SJSA1 (cell line): ENCODE results near the gene PRR36. TPM values are rescaled to one million over a fixed set of nuclear protein-coding genes. Genes with fewer than 3 reads are reported as not detected.
A peak's percentile ranks its signal among the peaks of the same experiment; 100 is the strongest.

Experiments used
- DNase-seq, 2 experiments: peaks; one replicate each; pipeline ENCODE4 v3.0.0-alpha.2; 2015 to 2020; ENCODE audit warnings: low spot score in 2 of 2, low read depth in 1 of 2
- H3K27ac ChIP-seq: fragments of 250-450 bp; sonication (Bioruptor Pico); 2 replicates; pipeline ENCODE4 v1.5.1; 2020; ENCODE audit warnings: mild to moderate bottlenecking, moderate library complexity
- H3K27me3 ChIP-seq: fragments of 250-450 bp; sonication (Bioruptor Pico); replicated peaks from 2 replicates; pipeline ENCODE4 v1.5.1; 2020; ENCODE audit warnings: mild to moderate bottlenecking, moderate library complexity
- H3K36me3 ChIP-seq: fragments of 250-450 bp; sonication (Bioruptor Pico); 2 replicates; pipeline ENCODE4 v1.5.1; 2020; ENCODE audit warnings: mild to moderate bottlenecking
- H3K4me1 ChIP-seq: fragments of 250-450 bp; sonication (Bioruptor Pico); replicated peaks from 2 replicates; pipeline ENCODE4 v1.6.1; 2021; ENCODE audit warnings: mild to moderate bottlenecking
- H3K4me3 ChIP-seq: fragments of 250-450 bp; sonication (Bioruptor Pico); 2 replicates; pipeline ENCODE4 v1.5.1; 2020; ENCODE audit warnings: mild to moderate bottlenecking
- H3K9me3 ChIP-seq: fragments of 250-450 bp; sonication (Bioruptor Pico); replicated peaks from 2 replicates; pipeline ENCODE4 v1.5.1; 2020; ENCODE audit warnings: mild to moderate bottlenecking
- total RNA-seq: library from RNA; depleted of rRNA; stranded (reverse); fragments of >200 nt; shearing (Covaris generic); gene quantifications from 2 replicates; pipeline ENCODE4 v1.2.3, GENCODE V29; 2014

Gene PRR36
- total RNA-seq, 1 experiment from 2014 or later, result not detected

DNA sequence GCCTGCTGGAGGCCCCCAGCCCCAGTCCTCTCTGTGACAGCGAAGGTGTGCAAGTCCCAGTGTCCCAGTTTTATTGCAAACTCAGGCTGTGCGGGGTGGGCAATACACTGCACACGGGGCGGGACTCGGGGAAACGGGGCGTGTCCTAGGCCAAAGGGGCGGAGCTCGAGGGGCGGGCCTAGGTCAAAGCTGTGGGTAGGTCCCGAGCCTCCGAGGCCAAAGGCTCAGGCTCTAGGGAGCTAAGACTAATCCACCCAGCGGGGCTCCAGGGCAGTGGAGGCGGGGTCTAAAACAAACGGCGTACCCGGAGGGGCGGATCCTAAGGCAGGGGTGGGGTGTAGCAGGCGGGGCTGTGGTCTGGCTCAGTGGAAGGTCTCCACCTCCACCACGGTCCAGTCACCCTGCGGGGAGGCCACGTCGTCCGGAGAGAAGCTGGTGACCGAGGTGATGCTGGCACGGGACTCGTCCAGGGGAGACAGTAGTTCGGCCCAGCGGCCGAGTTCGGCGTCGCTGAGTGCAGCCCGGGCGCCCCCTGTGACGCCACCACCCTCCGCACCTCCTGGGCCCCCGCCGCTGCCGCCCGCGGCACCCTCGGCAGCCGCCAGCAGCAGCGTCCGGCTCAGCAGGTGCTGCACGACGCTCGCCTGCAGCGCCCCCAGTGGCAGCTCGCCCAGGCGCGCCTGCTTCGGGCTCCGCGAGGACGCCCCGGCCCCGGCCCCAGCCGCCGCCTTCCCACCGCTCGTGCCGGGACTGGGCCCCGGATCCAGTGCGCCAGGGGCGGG, 5.3 kb downstream of the PRR36 start:
- Histone ChIP-seq H3K4me1 (peaks cover 28% of the 10 kb centered on the region), H3K27ac (no peak overlapping the region), H3K27me3 (peaks cover 19% of the 10 kb centered on the region), H3K9me3 (no peaks in the 10 kb centered on the region; the same call in 1 of the 2 replicates), H3K36me3 (no peaks in the 10 kb centered on the region), H3K4me3 (peak overlapping the region; percentile 29)
- peak; percentile 67 to 75 for DNase-seq

DNA sequence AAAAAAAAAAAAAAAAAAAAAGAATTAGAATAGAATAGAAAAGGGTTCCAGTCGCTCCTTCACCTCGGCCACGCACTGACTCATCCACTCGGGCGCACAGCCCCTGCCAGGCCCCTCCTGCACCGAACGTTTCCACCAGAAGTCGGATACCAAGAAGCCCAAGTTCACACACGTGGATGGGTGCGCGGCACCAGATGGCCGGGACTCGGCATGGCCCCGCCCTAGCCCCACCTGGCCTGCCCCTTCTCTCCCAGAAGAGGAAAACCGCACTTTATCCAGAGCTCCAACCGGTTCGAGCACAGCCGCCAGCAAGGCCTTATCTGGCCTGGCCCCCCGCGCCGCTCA, 5.9 kb downstream of the PRR36 start:
- DNase-seq, result peak in 1 of 2 experiments; percentile 45
- Histone ChIP-seq H3K36me3 (0 out of 2 replicates have a peak, but pooled peaks cover 2% of the 10 kb centered on the region), H3K9me3 (no peaks in the 10 kb centered on the region; the same call in 1 of the 2 replicates), H3K27ac (no peak overlapping the region), H3K4me1 (peaks cover 28% of the 10 kb centered on the region), H3K4me3 (no peak overlapping the region), H3K27me3 (peaks cover 15% of the 10 kb centered on the region)

DNA sequence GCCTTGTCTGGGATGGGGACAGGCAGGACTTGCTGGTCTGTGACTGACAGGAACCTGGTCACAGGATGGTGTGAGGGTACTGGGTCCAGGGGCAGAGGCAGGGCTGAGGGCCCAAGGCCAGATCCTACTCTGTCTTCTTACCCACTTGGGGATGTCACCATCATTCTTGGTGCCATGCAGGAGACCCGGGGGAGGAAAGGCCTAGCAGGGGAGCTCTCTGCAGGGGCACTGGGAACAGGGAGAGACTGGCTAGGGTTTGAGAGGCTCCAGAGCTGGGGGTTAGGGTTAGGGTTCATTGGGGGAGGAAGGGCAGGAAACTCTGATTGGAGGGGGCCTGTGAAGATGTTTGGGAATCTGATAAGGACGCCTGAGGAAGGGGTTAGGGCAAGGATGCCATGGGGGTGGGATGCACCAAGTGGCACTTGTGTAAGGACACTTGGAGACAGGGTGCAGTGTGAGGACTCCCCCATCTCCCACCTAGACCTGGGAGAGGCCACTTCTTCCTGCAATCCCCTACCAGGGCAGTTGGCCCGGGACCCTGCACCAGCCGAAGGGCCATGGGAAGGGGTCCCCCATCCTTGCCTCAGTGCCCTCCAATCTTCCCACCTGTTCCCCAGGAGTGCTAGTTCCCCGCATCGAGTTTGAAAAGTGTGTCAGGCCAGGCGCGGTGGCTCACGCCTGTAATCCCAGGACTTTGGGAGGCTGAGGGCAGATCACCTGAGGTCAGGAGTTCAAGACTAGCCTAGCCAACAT, 6.9 kb downstream of the PRR36 start:
- Histone ChIP-seq H3K27ac (no peak overlapping the region), H3K4me3 (no peak overlapping the region), H3K36me3 (0 out of 2 replicates have a peak, but pooled peaks cover 2% of the 10 kb centered on the region), H3K4me1 (peaks cover 25% of the 10 kb centered on the region), H3K27me3 (peaks cover 5% of the 10 kb centered on the region; the same call in 1 of the 2 replicates), H3K9me3 (no peaks in the 10 kb centered on the region; the same call in 1 of the 2 replicates)
- DNase-seq, result no peak

DNA sequence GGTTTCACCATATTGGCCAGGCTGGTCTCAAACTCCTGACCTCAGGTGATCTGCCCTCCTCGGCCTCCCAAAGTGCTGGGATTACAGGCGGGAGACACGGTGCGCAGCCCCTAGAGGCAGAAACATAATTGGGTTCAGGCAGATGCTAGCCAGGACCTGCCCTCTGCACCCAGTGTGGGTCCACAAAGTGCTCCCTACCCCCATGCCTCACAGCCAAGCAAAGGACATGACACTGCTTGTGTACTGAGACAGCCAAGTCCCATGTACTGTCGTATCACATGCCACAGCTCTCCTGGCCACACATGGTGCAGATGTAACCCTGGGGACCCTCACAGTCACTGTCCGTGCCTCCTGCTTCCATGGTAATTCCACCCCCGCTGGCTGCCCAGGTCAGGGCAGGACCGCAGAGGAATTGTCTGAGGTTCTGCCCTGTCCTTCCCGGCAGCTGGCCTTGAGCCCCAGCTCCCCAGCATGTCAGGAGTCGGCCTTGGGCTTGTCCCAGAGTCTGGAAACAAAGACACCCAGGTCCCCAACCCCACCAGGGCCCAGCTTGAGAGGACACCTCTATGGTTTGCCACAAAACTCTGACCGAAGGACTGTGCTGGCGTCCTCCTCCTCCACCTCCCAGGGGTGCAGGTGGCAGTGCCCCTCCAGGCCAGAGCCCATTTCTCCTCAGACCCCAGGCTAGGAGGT, 7.6 kb downstream of the PRR36 start:
- no peak for DNase-seq
- H3K27ac ChIP-seq, result no peak overlapping the region
- H3K27me3 ChIP-seq, result peaks cover 4% of the 10 kb centered on the region; the same call in 1 of the 2 replicates
- no peaks in the 10 kb centered on the region; the same call in 1 of the 2 replicates for H3K9me3 ChIP-seq
- no peak overlapping the region for H3K4me3 ChIP-seq
- H3K36me3 ChIP-seq, result 0 out of 2 replicates have a peak, but pooled peaks cover 2% of the 10 kb centered on the region
- H3K4me1 ChIP-seq, result peaks cover 18% of the 10 kb centered on the region

DNA sequence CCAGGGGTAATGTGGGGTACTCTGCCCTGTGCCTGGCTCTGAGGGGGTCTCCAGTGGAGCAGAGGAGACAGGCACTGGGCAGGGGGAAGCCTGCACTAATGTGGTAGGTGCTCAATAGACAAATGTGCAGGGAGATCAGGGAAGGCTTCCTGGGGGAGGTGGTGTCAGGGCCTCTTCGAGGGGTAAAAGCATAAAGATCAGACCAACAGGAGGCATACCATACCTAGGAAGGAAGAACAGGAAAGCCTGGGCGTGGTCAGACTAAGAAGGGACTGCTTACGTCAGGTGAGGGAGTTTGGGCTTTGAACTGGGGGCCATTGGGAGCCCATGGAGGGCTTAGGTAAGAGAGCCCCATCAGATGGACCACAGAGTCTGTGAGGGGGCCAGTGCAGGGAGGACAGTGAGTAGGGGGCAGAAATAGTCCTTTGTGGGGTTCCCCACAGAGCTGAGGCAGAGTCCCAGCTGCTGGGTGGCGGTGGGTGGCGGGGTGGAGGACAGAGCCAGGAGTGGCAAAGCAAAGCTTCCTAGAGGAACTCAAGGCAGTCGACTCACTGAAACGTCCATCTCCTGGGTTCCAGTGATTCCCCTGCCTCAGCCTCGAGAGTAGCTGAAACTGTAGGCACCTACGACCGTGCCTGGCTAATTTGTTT, 8.8 kb downstream of the PRR36 start:
- no peak for DNase-seq
- H3K27me3 ChIP-seq, result peaks cover 4% of the 10 kb centered on the region; the same call in 1 of the 2 replicates
- H3K9me3 ChIP-seq, result no peaks in the 10 kb centered on the region; the same call in 1 of the 2 replicates
- H3K4me1 ChIP-seq, result peaks cover 17% of the 10 kb centered on the region
- no peak overlapping the region for H3K27ac ChIP-seq
- no peak overlapping the region for H3K4me3 ChIP-seq
- 0 out of 2 replicates have a peak, but pooled peaks cover 2% of the 10 kb centered on the region for H3K36me3 ChIP-seq

DNA sequence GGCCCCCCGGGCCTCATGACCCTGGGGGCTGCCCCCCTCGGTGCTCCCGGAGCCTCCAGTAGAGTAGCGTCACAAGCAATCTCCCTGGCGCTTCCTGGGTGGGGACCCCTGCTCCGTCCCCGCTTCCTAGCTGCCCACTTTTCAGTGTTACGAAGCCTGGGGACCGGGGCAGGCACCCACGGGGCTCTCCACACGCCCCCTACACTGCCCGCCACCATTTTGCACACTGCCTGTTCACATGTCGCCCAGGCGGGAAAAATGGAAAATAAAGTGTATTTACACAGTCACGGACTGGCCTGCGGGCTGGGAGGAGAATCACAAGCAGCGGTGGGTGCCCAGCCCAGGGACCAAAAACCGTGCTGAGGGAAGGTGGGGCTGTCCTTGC, 9.5 kb downstream of the PRR36 start:
- DNase-seq, result no peak
- Histone ChIP-seq H3K9me3 (no peaks in the 10 kb centered on the region; the same call in 1 of the 2 replicates), H3K27ac (no peak overlapping the region), H3K36me3 (0 out of 2 replicates have a peak, but pooled peaks cover 2% of the 10 kb centered on the region), H3K27me3 (peaks cover 4% of the 10 kb centered on the region; the same call in 1 of the 2 replicates), H3K4me1 (peaks cover 14% of the 10 kb centered on the region), H3K4me3 (no peak overlapping the region)

DNA sequence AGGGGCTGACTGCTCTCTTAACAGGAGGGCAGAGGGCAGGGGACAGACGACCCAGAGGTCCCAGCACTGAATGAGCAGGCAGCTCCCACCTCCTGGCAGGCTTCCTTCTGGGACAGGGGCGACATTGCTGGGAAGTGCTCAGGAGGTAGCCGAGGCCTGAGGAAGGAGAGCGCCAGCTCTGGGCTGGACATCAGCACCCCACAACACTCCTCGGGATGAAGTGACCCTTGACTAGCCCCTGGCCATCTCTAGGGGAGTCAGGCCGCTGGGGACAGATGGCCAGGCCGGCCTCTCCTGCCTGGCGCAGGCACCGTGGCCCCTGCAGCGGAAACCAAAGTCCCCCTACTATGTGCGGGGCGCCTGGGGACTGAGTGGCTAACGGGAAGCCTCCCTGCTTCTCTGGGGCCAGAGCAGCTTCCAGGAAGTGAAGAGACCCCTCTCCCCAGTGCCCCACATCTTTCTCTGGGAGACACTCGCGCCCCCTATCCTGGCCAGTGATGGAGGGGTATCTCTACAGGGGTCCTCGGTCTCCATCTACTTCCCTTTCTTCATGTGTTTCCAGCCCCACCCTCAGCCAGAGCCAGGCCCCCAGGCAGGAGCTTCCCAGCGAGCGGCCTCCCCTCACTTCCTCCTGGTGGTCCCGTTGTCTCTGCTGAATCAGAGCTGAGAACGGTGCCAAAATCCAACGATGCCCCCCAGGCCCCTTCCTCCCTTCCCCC, 10.1 kb downstream of the PRR36 start:
- peak in 1 of 2 experiments; percentile 42 for DNase-seq
- peaks cover 4% of the 10 kb centered on the region; the same call in 1 of the 2 replicates for H3K27me3 ChIP-seq
- no peak overlapping the region for H3K27ac ChIP-seq
- no peaks in the 10 kb centered on the region for H3K9me3 ChIP-seq
- no peak overlapping the region for H3K4me3 ChIP-seq
- H3K4me1 ChIP-seq, result peaks cover 8% of the 10 kb centered on the region
- 0 out of 2 replicates have a peak, but pooled peaks cover 2% of the 10 kb centered on the region for H3K36me3 ChIP-seq

DNA sequence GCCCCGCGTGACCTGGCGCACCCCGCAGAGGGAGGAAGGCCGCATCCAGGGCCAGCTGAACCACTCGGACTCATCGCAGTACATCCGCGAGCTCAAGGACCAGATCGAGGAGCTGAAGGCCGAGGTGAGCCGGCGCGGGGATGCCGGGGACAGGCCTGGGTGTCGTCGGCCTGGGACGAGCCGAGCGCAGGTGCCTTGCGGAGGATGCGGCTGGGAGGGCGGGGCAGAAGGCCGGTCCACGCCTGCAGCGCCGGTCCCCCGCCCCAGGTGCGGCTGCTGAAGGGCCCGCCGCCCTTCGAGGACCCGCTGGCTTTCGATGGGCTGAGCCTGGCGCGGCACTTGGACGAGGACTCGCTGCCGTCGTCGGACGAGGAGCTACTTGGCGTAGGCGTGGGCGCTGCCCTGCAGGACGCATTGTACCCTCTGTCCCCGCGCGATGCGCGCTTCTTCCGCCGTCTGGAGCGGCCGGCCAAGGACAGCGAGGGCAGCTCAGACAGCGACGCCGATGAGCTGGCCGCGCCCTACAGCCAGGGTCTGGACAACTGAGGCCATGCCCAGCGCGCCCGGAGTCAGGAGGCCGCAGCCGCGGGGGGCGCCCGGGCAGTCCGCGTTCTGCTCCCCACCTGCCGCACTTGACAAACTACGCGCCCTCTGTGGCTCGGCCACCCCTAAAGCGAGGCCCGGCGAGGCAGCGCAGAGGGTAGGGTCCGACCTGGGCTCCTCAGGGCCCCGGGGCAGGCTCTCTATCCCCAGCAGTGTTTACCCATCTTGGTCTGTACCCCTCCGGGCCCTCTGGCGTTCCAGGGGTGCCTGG, 10.8 kb downstream of the PRR36 start:
- H3K9me3 ChIP-seq, result no peaks in the 10 kb centered on the region
- H3K27me3 ChIP-seq, result peaks cover 4% of the 10 kb centered on the region; the same call in 1 of the 2 replicates
- no peak overlapping the region for H3K27ac ChIP-seq
- DNase-seq, result no peak
- H3K4me1 ChIP-seq, result peaks cover under 1% of the 10 kb centered on the region; the same call in 1 of the 2 replicates
- H3K4me3 ChIP-seq, result no peak overlapping the region
- H3K36me3 ChIP-seq, result 0 out of 2 replicates have a peak, but pooled peaks cover 2% of the 10 kb centered on the region

DNA sequence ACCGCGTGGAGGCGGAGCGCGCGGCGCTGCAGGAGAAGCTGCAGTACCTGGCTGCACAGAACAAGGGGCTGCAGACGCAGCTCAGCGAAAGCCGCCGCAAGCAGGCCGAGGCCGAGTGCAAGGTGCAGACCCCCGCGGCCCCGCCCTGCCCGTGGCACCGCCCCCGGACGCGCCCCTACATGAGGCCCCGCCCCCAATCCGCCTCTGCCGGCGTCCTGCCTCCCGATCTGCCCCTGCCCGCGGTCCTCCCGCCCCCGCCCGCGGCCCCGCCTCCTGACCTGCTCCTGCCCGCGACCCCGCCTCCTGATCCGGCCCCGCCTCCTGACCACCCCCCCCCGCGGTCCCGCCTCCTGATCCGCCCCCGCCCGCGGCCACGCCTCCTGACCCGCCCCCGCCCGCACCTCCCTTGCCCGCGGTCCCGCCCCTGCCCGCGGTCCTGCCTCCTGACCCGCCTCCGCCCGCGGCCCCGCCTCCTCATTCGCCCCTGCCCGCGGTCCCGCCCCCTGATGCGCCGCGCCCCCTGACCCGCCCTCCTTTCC, 11.7 kb downstream of the PRR36 start:
- H3K27ac ChIP-seq, result no peak overlapping the region
- H3K9me3 ChIP-seq, result no peaks in the 10 kb centered on the region
- H3K4me1 ChIP-seq, result no peaks in the 10 kb centered on the region
- DNase-seq, result peak in 1 of 2 experiments; percentile 44
- H3K4me3 ChIP-seq, result no peak overlapping the region
- H3K36me3 ChIP-seq, result 0 out of 2 replicates have a peak, but pooled peaks cover 2% of the 10 kb centered on the region
- H3K27me3 ChIP-seq, result 0 out of 2 replicates have a peak, but pooled peaks cover under 1% of the 10 kb centered on the region

DNA sequence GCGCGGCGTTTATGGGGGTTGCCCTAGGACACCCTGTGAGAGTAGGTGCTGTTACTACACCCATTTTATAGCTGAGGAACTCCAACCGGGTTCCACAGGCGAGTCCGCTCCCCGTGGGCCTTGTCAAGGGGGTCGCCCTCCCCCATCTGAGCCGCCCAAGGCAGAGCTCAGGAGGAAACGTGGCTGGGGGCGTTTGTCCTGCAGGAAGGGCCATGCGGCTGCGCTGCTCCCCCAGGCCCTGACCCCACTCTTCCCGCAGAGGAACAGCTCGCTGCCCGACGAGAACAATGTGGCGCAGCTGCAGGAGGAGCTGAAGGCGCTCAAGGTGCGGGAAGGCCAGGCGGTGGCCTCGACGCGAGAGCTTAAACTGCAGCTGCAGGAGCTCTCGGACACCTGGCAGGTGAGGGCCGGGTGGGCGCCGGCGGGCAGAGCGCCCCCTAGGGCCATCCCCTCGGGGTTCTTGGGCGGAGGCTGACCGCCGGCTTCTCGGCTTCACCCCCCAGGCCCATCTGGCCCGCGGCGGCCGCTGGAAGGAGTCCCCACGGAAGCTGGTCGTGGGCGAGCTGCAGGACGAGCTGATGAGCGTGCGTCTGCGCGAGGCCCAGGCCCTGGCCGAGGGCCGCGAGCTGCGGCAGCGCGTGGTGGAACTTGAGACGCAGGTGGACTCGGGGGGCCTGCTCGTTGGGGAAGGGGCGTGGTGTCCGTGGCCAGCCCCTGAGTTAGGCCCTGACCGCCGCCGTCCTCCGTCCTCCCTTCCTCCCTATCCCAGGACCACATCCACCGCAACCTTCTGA, 12.4 kb downstream of the PRR36 start:
- DNase-seq, result no peak
- no peaks in the 10 kb centered on the region for H3K27me3 ChIP-seq
- no peaks in the 10 kb centered on the region for H3K4me1 ChIP-seq
- no peak overlapping the region for H3K4me3 ChIP-seq
- H3K36me3 ChIP-seq, result 0 out of 2 replicates have a peak, but pooled peaks cover 2% of the 10 kb centered on the region
- H3K27ac ChIP-seq, result no peak overlapping the region
- H3K9me3 ChIP-seq, result no peaks in the 10 kb centered on the region
